Psoas muscle (tissue), 8 donors: ENCODE results near the gene ULK1. TPM values are rescaled to one million over a fixed set of nuclear protein-coding genes. Genes with fewer than 3 reads are reported as not detected.

Experiments
- ATAC-seq, 4 donors: fragments of 200-7000 bp; cut with Tn5 transposase; one replicate each; pipeline ENCODE4 v1.9.1; 2020; ENCODE audit warnings: moderate library complexity in 3 of 4, mild to moderate bottlenecking in 2 of 4
- DNase-seq, 2 donors: peaks; one replicate each; pipeline ENCODE4 v3.0.0-alpha.2; 2020
- H3K27ac ChIP-seq: fragments of 200-600 bp; one replicate; pipeline ENCODE4 v1.8.0; 2022
- H3K27me3 ChIP-seq, 3 donors: fragments of 200-600 bp in 1 of 3; one replicate each; pipeline versions ENCODE4 v1.6.1 to v1.8.0; 2013 to 2022; ENCODE audit warnings: low read length in 2 of 3, mild to moderate bottlenecking in 2 of 3, moderate library complexity in 1 of 3; ENCODE audit not compliant: insufficient read depth in 3 of 3
- H3K36me3 ChIP-seq, 2 donors: fragments of 200-600 bp in 1 of 2; one replicate each; pipeline versions ENCODE4 v1.6.1 to v1.8.0; 2013 to 2022; ENCODE audit warnings: low read depth in 1 of 2, mild to moderate bottlenecking in 1 of 2, moderate library complexity in 1 of 2; ENCODE audit not compliant: insufficient read depth in 1 of 2
- H3K4me1 ChIP-seq: fragments of 200-600 bp; one replicate; pipeline ENCODE4 v1.8.0; 2022
- H3K4me3 ChIP-seq: fragments of 200-600 bp; one replicate; pipeline ENCODE4 v1.8.0; 2022; ENCODE audit warnings: mild to moderate bottlenecking
- H3K9me3 ChIP-seq: fragments of 200-600 bp; one replicate; pipeline ENCODE4 v1.8.0; 2022
- CTCF ChIP-seq: fragments of 200-600 bp; IDR thresholded peaks from one replicate; pipeline ENCODE4 v1.8.0; 2022; ENCODE audit warnings: antibody characterized with exemption
- WGBS, 3 donors: extraction: QIAGEN DNeasy Blood & Tissue Kit; methylation state at CpG; one replicate each; pipeline versions ENCODE4 v1.1.6 to v1.1.7; 2013; 5-methylcytosine and 5-hydroxymethylcytosine counted together
- intact Hi-C, 2 donors: fragments of 100-400 bp; cut with DNase I; formaldehyde crosslinking; loops; one replicate each; pipeline versions ENCODE4 v1.11.0 to v1.14.2; 2022
- polyA plus RNA-seq, 3 donors: library from polyadenylated mRNA; stranded (reverse); fragments of 200-250 nt; gene quantifications; one replicate each; pipeline ENCODE4 v1.2.3, GENCODE V29; 2013
- total RNA-seq, 4 donors: library from RNA; stranded (reverse); fragmentation: NEBNext Ultra II Directional in 2 of 4; extraction: Animal tissue kit (Norgen Biotek cat#: 25700) in 2 of 4; gene quantifications; one replicate each; pipeline versions ENCODE4 v1.2.1 to v1.2.4, GENCODE V29; 2021 to 2023
- donor health status: healthy with polysubstance abuse.
- donor health status: DM: no; HTN: no; CAD: no; lungs with moderate emphysema.
- donor health status: Bipolar disorder and iron deficiency.
- donor health status: healthy.
- donor health status: DM: yes; HTN: yes; CAD: no.
- donor health status: DM: no; HTN: no; CAD: no.
- donor health status: DM: no; HTN: no; CAD: no.
- donor health status: DM: yes; HTN: yes; CAD: no.

Gene ULK1
- total and polyA plus RNA-seq, 7 donors = 4.1 to 90.4 (median 58.0) TPM

- WGBS, 3 donors = 84 to 87% (median 86%) methylated on average over 34 to 37 of the region's 37 CpGs
- TF ChIP-seq CTCF = no peak
- H3K27ac ChIP-seq = no peak overlapping the region
- H3K27me3 ChIP-seq = no peaks in the 10 kb centered on the region
- ATAC-seq (no peak), DNase-seq (peak; percentile 11 to 48)
- no peak overlapping the region for H3K4me3 ChIP-seq
- intact Hi-C loops = loop anchor here in 1 of 2 donors (5.0 kb wide), 1 partner anchor 67 kb away; no protein-coding TSS in a partner anchor
- H3K9me3 ChIP-seq = no peaks in the 10 kb centered on the region
- peaks cover 0 to 72% of the 10 kb centered on the region in 2 donors for H3K36me3 ChIP-seq
- H3K4me1 ChIP-seq = peaks cover 4% of the 10 kb centered on the region
Measured at GRCh38 chr12:131919366-131920156, 25.1 kb downstream of the ULK1 start.

GRCh38 chr12:131920157-131920508, 25.7 kb downstream of the ULK1 start:
- Histone ChIP-seq H3K27me3 (no peaks in the 10 kb centered on the region), H3K4me3 (no peak overlapping the region), H3K36me3 (peaks cover 0 to 66% of the 10 kb centered on the region in 2 donors), H3K4me1 (peaks cover 5% of the 10 kb centered on the region), H3K9me3 (no peaks in the 10 kb centered on the region), H3K27ac (no peak overlapping the region)
- DNase-seq = peak in 1 of 2 donors; percentile 7
- 91 to 96% (median 94%) methylated on average over 14 of the region's 14 CpGs for WGBS, 3 donors
- intact Hi-C loops = loop anchor here in 1 of 2 donors (5.0 kb wide), 1 partner anchor 68 kb away; no protein-coding TSS in a partner anchor
- no peak for TF ChIP-seq CTCF
- no peak for ATAC-seq

GRCh38 chr12:131920902-131921840, 26.7 kb downstream of the ULK1 start:
- ATAC-seq = no peak
- Histone ChIP-seq H3K4me3 (no peak overlapping the region), H3K9me3 (no peaks in the 10 kb centered on the region), H3K36me3 (peaks cover 0 to 56% of the 10 kb centered on the region in 2 donors), H3K4me1 (peaks cover 5% of the 10 kb centered on the region), H3K27ac (no peak overlapping the region), H3K27me3 (no peaks in the 10 kb centered on the region)
- 83 to 90% (median 85%) methylated on average over 35 of the region's 35 CpGs for WGBS, 3 donors
- TF ChIP-seq CTCF = no peak
- DNase-seq = peak in 1 of 2 donors; percentile 49
- intact Hi-C loops = loop anchor here in 1 of 2 donors (5.0 kb wide), 1 partner anchor 69 kb away; no protein-coding TSS in a partner anchor

GRCh38 chr12:131921866-131922769, 27.7 kb downstream of the ULK1 start:
- H3K4me3 ChIP-seq = no peak overlapping the region
- no peak for TF ChIP-seq CTCF
- peaks cover 5% of the 10 kb centered on the region for H3K4me1 ChIP-seq
- peak overlapping the region; percentile 8 for H3K27ac ChIP-seq
- 72 to 80% (median 75%) methylated on average over 29 of the region's 29 CpGs for WGBS, 3 donors
- DNase-seq = no peak
- H3K27me3 ChIP-seq = no peaks in the 10 kb centered on the region
- H3K9me3 ChIP-seq = no peaks in the 10 kb centered on the region
- intact Hi-C loops = loop anchor here in 1 of 2 donors (5.0 kb wide), 1 partner anchor 70 kb away; no protein-coding TSS in a partner anchor
- ATAC-seq = peak in 2 of 4 donors; percentile 7 to 13
- H3K36me3 ChIP-seq = peaks cover 0 to 49% of the 10 kb centered on the region in 2 donors
